ENCODE results near the gene PDIA5. TPM values are rescaled to one million over a fixed set of nuclear protein-coding genes. Genes with fewer than 3 reads are reported as not detected.

Gene PDIA5
- total RNA-seq, 2 donors from 2014 or later: 5.5 to 20.0 TPM

DNA sequence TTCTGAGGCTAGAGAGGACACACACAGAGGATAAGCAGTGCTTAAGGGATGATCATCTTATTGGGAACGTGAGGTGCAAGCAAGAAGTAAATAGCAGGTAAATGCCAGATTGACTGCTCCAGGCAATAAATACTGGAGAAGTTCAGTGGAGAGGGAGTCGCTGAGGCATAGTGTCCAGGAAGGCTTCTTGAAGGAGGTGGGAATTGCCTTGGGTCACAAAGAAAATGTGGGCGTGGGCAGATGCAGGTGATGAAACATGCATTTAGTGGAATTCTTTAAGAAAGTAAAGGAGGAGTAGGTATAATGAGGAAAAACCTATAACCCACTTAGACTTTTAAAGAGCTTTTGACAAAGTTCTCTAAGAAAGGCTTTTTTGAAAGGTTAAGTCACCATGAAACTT lies 31.8 kb upstream of the PDIA5 start:
- Mint-ChIP-seq H3K27ac (no peak overlapping the region), H3K36me3 (no peaks in the 10 kb centered on the region), H3K9me3 (no peaks in the 10 kb centered on the region)
- DNase-seq (ENCODE audit: low spot score in 2 of 2) (no peak), ATAC-seq (no peak)

DNA sequence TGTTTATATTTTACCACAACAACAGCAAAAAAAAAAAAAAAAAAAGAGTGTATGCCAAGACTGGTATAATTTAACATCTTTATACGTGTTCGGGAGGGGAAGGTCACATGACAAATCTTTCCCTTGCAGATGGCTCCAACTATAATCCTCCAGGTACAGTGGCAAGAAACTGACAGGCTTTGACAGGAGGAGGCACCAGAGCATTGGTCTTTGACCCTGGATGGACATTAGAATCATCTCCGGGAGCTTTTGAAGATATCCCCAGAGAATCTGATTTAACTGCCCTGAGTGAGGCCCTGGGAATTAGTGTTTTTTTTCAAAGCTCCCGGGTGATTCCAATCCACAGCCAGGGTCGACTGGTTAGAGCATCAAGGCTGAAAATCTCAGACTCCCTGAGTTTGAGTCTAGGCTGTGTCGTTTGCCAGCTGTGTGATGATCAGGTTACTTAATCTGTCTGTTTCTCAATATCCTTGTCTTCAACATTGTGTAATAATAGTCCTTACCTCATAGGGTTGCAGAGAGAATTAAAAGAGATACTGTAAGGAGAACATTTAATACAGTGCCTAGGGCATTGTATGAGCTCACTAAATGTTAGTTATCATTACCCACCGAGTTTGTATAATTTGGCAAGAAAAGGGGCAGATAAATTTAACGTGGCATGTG lies 30.3 kb upstream of the PDIA5 start:
- no peak overlapping the region for H3K27ac Mint-ChIP-seq
- ATAC-seq (no peak), DNase-seq (ENCODE audit: low spot score in 2 of 2) (no peak)
- H3K9me3 Mint-ChIP-seq: no peaks in the 10 kb centered on the region
- H3K36me3 Mint-ChIP-seq: no peaks in the 10 kb centered on the region

DNA sequence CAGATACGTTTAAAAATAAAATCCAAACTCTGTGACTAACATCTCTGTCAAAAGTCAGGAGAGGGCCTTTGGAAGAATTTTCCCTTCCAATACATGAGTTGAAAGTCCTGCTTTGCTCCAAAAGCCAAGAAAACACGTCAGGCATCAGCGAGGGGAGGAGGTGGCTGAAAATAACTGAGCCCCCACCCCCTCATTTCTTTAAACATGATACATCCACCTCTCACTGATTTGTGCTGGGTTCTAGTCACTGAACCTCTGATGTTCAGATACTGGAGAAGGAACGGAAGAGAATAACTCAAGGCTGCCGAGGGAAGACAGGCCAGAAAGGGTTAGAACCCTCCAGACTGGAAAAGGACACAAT lies 29.8 kb upstream of the PDIA5 start:
- H3K9me3 Mint-ChIP-seq: no peaks in the 10 kb centered on the region
- DNase-seq (ENCODE audit: low spot score in 2 of 2) (no peak), ATAC-seq (no peak)
- H3K27ac Mint-ChIP-seq: no peak overlapping the region
- no peaks in the 10 kb centered on the region for H3K36me3 Mint-ChIP-seq

GRCh38 chr3:123038751-123039150 lies 28.1 kb upstream of the PDIA5 start:
- Mint-ChIP-seq H3K27ac (no peak overlapping the region), H3K9me3 (no peaks in the 10 kb centered on the region), H3K36me3 (no peaks in the 10 kb centered on the region)
- ATAC-seq (no peak), DNase-seq (ENCODE audit: low spot score in 2 of 2) (no peak)

DNA sequence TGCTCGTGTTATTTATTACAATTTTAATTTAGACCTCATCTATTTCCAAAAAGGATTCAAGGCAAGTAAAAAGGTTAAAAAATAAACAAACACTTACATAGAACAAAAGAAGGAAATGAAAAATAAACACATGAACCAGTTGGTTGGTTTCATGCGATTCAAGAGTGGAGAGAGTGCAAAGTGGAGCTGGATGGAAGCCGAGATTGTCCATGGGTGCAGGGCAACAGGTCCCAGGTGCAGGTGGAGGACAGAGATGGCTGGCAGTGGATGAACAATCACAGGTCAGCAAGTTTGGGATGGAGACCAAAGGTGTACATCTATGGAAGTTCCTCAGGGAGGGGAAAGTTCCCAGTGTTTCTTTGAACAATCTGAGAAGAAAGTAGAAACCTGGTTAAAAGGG lies 27.6 kb upstream of the PDIA5 start:
- no peak for DNase-seq (ENCODE audit: low spot score in 2 of 2)
- Mint-ChIP-seq H3K9me3 (no peaks in the 10 kb centered on the region), H3K36me3 (no peaks in the 10 kb centered on the region), H3K27ac (no peak overlapping the region)
- no peak for ATAC-seq

- ATAC-seq (no peak), DNase-seq (ENCODE audit: low spot score in 2 of 2) (no peak)
- Mint-ChIP-seq H3K9me3 (no peaks in the 10 kb centered on the region), H3K27ac (no peak overlapping the region), H3K36me3 (no peaks in the 10 kb centered on the region)
Measured at GRCh38 chr3:123042413-123042812, 24.4 kb upstream of the PDIA5 start.

DNA sequence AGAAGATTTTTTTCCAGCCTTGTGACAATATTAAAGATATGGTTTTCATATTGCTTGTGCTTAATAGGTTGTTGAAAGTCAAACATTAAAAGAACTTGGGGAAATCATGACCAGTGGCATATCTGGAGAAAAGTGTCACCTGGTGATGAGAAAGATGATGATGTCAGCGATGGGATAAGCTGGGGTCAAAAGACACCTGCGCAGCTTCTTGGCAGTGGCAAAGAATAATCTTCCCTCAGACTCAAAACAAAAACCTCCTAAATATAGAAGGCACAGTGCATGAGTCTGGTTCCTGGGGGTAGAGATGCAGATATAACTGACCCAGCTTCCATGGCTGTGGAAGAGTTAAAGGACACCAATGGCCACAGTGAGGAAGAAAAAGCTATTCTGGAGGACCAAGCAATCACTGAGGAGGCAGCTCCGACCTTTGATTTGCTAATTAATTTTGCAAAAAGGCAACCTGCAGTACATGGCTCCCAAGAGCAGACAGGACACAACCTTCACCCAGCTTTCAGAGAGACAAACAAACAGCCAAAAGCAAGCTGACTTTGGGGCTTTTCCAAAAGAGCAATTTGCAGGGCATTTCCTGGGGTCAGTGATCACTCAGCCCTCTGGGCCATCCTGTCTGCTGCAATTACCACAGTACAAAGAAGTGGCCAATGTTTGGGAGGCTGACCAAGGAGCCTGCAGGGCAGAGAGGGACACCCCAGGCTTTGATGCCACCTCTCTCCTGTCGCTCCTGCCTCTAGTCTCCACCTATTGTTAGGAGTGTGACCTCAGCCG lies 21.7 kb upstream of the PDIA5 start:
- no peaks in the 10 kb centered on the region for H3K36me3 Mint-ChIP-seq
- ATAC-seq (no peak), DNase-seq (ENCODE audit: low spot score in 2 of 2) (no peak)
- no peaks in the 10 kb centered on the region for H3K9me3 Mint-ChIP-seq
- no peak overlapping the region for H3K27ac Mint-ChIP-seq

DNA sequence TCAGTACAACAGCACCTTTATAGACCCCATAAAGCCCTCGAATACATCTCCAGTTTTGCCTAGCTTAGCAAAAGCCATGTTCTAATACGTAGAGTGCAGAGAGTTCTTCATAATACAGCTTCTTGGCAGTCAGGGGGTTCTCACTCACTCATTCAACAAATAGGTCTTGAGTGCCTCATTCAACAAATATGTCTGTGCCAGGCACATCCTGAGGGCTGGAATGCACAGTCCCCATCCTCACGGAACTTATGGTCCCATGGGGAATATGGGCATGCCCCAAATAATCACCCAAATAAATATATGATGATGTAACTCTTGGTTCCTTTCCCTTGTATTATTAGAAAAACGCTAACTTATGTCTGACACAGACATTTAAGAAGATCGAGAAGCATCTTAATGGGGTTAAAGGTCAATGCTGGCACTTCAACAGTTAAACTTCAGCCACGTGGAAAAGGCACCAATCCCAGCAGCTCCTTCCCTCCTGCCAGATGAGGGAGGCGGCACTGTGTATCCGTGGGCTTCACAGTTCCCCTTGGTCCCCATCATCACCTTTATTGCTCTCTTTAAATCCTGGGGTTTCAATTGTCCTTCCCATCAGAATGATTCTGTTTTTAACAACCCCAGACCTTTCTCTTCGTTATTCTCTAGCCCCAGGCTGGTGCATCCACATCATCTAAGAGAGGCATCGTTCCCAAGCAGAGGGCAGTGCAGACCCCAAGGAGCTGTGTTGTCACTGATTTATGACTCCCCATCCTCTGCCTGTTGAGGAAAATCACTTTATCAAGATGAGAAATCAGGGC lies 20.4 kb upstream of the PDIA5 start:
- DNase-seq (ENCODE audit: low spot score in 2 of 2) (no peak), ATAC-seq (no peak)
- Mint-ChIP-seq H3K36me3 (no peaks in the 10 kb centered on the region), H3K27ac (no peak overlapping the region), H3K9me3 (no peaks in the 10 kb centered on the region)

GRCh38 chr3:123047062-123047319 lies 19.8 kb upstream of the PDIA5 start:
- ATAC-seq (no peak), DNase-seq (ENCODE audit: low spot score in 2 of 2) (no peak)
- Mint-ChIP-seq H3K9me3 (no peaks in the 10 kb centered on the region), H3K36me3 (no peaks in the 10 kb centered on the region), H3K27ac (no peak overlapping the region)

- no peak overlapping the region for H3K27ac Mint-ChIP-seq
- no peak for DNase-seq (ENCODE audit: low spot score in 2 of 2)
- ATAC-seq: no peak
- H3K36me3 Mint-ChIP-seq: no peaks in the 10 kb centered on the region
- no peaks in the 10 kb centered on the region for H3K9me3 Mint-ChIP-seq
Measured at GRCh38 chr3:123048480-123049237, 18.2 kb upstream of the PDIA5 start.

- H3K27ac Mint-ChIP-seq: no peak overlapping the region
- ATAC-seq (no peak), DNase-seq (ENCODE audit: low spot score in 2 of 2) (no peak)
- no peaks in the 10 kb centered on the region for H3K36me3 Mint-ChIP-seq
- H3K9me3 Mint-ChIP-seq: no peaks in the 10 kb centered on the region
Measured at GRCh38 chr3:123050666-123051065, 16.2 kb upstream of the PDIA5 start.

GRCh38 chr3:123053107-123053506 lies 13.7 kb upstream of the PDIA5 start:
- ATAC-seq (no peak), DNase-seq (ENCODE audit: low spot score in 2 of 2) (no peak)
- H3K36me3 Mint-ChIP-seq: no peaks in the 10 kb centered on the region
- no peak overlapping the region for H3K27ac Mint-ChIP-seq
- H3K9me3 Mint-ChIP-seq: no peaks in the 10 kb centered on the region

- Mint-ChIP-seq H3K27ac (no peak overlapping the region), H3K9me3 (no peaks in the 10 kb centered on the region), H3K36me3 (no peaks in the 10 kb centered on the region)
- ATAC-seq (no peak), DNase-seq (ENCODE audit: low spot score in 2 of 2) (no peak)
Measured at GRCh38 chr3:123054109-123054778, 12.6 kb upstream of the PDIA5 start.

GRCh38 chr3:123054931-123055330 lies 11.9 kb upstream of the PDIA5 start:
- no peaks in the 10 kb centered on the region for H3K36me3 Mint-ChIP-seq
- DNase-seq (ENCODE audit: low spot score in 2 of 2) (no peak), ATAC-seq (no peak)
- H3K27ac Mint-ChIP-seq: no peak overlapping the region
- H3K9me3 Mint-ChIP-seq: no peaks in the 10 kb centered on the region

- no peaks in the 10 kb centered on the region for H3K36me3 Mint-ChIP-seq
- no peak overlapping the region for H3K27ac Mint-ChIP-seq
- DNase-seq (ENCODE audit: low spot score in 2 of 2) (no peak), ATAC-seq (no peak)
- H3K9me3 Mint-ChIP-seq: no peaks in the 10 kb centered on the region
Measured at GRCh38 chr3:123055352-123055751, 11.5 kb upstream of the PDIA5 start.

- Mint-ChIP-seq H3K36me3 (no peaks in the 10 kb centered on the region), H3K27ac (no peak overlapping the region), H3K9me3 (no peaks in the 10 kb centered on the region)
- ATAC-seq: no peak
- DNase-seq (ENCODE audit: low spot score in 2 of 2): no peak
Measured at GRCh38 chr3:123058505-123058904, 8.3 kb upstream of the PDIA5 start.

DNA sequence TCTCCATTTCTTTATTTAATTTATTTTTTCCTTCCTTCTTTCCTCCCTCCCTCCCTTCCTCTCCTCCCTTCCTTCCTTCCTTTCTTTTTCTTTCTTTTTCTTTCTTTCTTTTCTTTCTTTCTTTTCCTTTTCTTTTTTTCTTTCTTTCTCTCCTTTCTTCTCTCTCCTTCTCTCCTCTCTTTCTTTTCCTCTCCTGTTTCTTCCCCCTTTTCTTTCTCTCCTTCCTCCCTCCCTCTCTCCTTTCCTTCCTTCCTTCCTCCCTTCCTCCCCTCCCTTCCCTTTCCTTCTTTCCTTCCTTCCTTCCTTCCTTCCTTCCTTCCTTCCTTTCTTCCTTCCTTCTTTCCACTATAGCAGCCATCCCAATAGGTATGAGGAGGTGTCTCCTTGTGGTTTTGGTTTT lies 6.8 kb upstream of the PDIA5 start:
- no peaks in the 10 kb centered on the region for H3K9me3 Mint-ChIP-seq
- H3K27ac Mint-ChIP-seq: no peak overlapping the region
- H3K36me3 Mint-ChIP-seq: no peaks in the 10 kb centered on the region
- DNase-seq (ENCODE audit: low spot score in 2 of 2): no peak
- no peak for ATAC-seq

Data from activated naive CD4-positive, alpha-beta T cell treated with anti-CD3 and anti-CD28 coated beads, Interleukin-2, amount 50 U/mL, for 72 hours (primary cell).